EL (cell line): ENCODE data around the gene RBMS3.
"Not testable (repeated sequence)": the region's sequence is repeated elsewhere in the genome, so short reads cannot be mapped to it uniquely, and the experiment has no call there.

Experiments used
- DNase-seq: peaks from one replicate; pipeline ENCODE4 v3.0.0-alpha.2; 2016

The RBMS3 gene

DNA sequence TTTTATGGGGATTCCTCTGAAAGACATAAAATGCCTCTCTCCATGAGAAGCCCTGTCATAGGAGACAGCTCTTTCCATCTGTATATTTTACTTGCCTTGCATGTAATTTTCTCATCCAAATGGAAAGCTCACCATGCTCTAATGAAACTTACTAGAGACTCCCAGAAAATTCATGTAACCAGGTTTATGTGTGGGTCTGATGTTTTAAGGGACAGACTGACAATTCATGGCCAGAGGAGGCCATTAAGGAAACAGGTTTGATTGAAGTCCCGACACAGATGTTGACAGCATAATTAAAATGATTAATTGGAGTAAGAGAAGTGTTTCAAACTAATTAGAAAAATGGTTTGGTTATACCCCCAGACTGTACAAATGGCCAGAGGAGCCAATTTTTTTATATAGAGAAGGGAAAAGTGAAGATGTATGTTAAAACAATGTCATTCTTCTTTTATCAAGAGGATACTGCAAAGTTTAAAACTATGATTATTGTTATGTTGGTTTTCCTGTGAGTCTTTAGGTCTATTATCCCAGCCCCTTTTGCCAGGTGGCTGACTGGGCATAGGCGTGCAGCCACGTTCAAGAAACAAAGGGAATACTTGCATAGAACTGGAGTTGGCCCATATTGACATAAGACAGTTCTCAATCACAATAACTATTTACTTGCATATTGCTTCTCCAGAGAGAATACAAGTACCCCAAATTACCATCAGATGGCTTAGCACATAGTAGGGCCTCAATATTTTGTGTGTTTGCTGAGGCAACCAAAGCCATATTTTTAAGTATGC lies 64.8 kb downstream of the RBMS3 start:
- DNase-seq, result no peak

DNA sequence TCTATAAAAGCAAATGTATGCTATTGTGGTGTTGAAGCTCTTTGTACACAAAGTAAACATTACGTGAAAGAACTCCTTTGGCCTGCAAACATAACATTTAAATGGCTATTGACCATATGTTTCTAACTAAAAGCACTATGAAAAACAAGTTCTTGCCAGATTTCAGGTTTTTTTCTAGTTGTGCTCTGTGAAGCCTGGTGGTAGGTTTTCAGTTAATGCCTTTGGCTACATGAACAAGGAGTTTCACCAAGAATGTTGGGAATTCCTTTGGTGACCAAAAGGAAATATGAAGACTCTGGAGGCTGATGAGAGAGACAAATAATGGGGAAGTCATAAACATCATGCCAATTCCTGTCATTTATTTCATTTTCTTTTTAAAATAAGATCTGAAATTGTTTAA lies 66.0 kb downstream of the RBMS3 start:
- peak; percentile 82 for DNase-seq

GRCh38 chr3:29347412-29347811 lies 66.5 kb downstream of the RBMS3 start:
- no peak for DNase-seq

- no peak for DNase-seq
These were observed 67.4 kb downstream of the RBMS3 start for GRCh38 chr3:29348316-29348715.

GRCh38 chr3:29349049-29349448 lies 68.2 kb downstream of the RBMS3 start:
- no peak for DNase-seq

DNA sequence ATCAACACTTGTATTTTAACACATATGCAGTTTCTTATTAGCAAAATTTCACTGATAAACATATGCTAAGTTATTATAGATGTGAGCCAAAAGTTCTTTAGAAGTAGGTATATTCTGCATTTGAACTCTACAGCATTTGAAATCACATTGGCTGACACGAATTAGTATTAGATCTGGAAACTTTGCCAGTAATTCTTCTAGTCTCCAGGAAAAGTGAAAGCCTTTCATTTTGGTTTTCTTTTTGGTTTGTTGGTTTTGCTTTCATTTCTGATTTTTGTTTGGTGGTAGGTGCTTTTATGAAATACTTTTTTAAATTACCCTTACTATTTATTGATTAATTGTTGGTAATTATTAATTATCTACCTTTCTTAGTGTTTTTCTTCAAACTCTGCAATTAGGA lies 72.9 kb downstream of the RBMS3 start:
- DNase-seq, result no peak

GRCh38 chr3:29354894-29355293 lies 74.0 kb downstream of the RBMS3 start:
- no peak for DNase-seq

DNA sequence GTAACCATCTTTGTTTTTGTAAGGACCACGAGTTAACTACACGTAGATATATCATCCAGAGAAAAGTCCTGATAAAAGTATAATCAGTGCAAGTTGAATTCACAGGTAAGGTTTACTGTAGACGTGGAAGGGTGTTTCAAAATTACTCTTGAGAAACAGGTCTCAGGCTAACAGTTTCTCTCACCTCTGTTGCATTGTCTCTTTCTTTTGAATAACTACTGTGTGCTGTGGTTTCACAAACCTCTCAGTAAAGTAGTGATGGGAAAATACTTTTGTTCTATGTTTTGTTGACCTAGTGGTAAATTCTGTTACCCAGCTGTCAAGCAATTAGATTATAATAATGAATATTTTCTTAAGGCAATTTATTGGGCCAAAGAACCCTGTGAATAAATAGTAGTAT lies 75.2 kb downstream of the RBMS3 start:
- no peak for DNase-seq

GRCh38 chr3:29360289-29360688 lies 79.4 kb downstream of the RBMS3 start:
- not testable (repeated sequence) for DNase-seq

GRCh38 chr3:29363110-29363509 lies 82.2 kb downstream of the RBMS3 start:
- no peak for DNase-seq

DNA sequence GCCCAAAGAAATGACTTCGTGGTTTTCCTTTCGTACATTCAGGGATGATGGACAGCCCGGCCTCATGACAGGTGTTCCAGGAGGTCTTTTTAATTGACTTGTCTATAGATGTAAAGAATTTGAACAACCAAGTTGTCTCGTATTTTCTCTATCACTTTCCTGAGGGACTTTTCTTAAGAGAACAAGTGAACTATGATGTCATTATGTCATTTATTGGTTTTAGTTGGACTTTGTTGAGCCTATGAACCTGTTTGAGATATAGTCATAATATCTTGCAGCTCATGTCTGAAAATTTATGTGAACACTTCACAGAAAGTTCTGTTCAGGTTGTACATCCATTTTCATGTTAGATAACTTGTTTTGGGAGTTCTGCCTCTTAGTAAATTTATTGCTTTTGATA lies 89.2 kb downstream of the RBMS3 start:
- DNase-seq, result no peak

- no peak for DNase-seq
These were observed 89.9 kb downstream of the RBMS3 start for GRCh38 chr3:29370476-29371420.

- DNase-seq, result peak; percentile 79
These were observed 92.3 kb downstream of the RBMS3 start for GRCh38 chr3:29373131-29373680.

GRCh38 chr3:29374226-29374625 lies 93.4 kb downstream of the RBMS3 start:
- DNase-seq, result no peak

DNA sequence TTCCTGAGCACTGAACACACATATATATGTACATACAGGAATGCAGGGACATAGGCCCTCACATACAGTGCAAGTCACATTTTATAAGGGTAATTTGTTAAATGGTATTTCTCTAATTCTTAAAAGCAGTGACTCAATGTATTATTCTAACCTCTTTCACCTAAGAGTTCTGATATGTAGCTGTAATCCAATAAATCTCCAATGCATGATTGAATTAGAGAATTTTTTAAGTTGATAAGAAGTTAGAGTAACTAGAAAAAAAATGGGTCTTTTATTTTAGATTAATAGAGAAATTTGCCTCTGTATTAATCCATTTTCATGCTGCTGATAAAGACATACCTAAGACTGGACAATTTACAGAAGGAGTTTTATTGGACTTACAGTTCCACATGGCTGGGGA lies 98.2 kb downstream of the RBMS3 start:
- no peak for DNase-seq

GRCh38 chr3:29381595-29381994 lies 100.7 kb downstream of the RBMS3 start:
- DNase-seq, result peak; percentile 57

- DNase-seq, result peak; percentile 50
These were observed 101.5 kb downstream of the RBMS3 start for GRCh38 chr3:29382409-29382808.

DNA sequence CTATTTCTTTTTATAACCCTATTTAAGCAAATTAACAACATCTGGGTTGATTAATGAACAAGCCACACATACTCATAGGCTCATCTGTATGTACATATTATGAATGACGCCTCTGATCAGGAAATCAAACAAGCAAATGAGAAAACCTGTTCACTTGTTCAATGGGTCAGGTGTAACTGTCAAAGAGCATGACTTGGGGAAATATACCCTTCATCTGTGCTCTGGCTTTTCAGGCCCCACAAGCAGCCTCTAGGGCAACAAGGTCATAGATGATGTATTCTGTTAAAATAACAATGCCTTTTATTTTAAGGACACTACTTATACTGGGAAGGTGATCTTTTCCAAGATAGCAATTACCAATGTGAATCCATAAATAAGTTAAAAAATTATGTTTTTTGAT lies 102.0 kb downstream of the RBMS3 start:
- no peak for DNase-seq

DNA sequence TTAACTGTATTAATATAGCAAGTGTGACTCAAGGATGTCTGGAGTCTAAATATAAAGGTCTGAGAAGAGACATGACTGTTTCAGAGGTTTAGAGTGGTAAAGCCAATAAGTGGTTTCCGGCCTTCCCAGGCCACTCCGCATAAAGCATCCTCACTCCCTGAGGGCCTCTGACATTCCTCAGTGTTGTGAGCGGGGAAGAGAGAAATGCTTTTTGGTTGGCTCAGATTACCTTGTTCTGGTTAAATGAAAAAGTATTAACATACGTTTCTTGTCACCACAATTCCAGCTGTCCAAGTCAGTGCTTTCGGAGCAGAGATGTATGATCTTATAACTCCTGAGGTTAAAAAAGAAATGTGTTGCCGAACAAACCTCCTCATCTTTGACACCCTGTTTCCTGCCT lies 103.8 kb downstream of the RBMS3 start:
- peak; percentile 90 for DNase-seq

- DNase-seq, result peak; percentile 34
These were observed 104.4 kb downstream of the RBMS3 start for GRCh38 chr3:29385046-29385830.

DNA sequence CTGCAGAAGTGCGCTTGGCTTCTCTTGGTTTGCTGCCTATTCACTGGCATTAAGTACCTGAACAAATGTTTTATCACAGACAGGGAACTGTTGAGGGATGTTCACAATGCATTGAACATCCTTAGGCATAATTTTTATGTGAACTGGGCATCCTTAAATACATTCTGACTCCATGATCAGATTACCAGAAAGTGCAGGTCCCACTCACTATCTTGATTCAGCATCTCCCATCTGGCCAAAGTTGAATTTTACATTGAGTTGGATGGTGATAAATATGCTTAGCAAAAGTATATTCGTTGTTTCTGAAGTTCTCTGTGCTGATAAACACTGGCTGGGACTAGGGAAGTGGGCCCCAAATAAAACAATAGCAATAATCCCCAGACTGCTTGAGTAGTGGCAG lies 108.5 kb downstream of the RBMS3 start:
- DNase-seq, result no peak

DNA sequence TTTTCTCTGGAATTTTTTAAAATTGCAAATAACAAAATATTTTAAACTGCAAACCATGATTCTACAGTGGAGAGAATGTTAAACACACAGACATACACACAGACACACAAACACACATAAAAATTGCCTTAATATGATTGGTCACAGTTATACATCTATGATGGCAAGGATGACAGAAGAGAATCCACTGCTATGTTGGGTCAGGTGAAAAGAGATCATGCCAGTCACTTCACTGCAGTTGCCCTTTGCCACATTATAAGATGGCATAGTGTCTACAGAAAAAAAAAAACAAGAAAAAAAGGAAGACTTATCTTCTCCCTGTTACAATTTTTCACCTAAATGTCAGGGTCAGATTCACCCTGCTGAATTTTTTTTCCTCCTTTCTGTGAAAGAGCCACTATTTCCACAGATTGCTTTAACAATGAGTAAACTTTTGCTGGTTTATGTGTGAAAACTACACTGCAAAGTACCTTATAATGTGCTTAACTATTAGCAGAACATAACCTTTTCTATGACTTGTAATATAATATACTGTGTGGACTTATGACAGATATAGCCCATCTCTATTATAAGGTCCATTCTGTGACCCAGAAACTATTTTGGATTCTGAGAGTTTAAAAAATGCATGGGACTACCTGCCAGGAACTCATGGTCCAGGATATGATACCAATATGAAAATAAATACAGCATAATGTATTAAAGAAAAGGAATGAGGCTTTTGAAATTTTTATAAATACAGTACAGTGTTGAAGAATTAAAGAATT lies 111.9 kb downstream of the RBMS3 start:
- DNase-seq, result no peak
